ENCODE measurements around the gene MAPKAP1.

DNA sequence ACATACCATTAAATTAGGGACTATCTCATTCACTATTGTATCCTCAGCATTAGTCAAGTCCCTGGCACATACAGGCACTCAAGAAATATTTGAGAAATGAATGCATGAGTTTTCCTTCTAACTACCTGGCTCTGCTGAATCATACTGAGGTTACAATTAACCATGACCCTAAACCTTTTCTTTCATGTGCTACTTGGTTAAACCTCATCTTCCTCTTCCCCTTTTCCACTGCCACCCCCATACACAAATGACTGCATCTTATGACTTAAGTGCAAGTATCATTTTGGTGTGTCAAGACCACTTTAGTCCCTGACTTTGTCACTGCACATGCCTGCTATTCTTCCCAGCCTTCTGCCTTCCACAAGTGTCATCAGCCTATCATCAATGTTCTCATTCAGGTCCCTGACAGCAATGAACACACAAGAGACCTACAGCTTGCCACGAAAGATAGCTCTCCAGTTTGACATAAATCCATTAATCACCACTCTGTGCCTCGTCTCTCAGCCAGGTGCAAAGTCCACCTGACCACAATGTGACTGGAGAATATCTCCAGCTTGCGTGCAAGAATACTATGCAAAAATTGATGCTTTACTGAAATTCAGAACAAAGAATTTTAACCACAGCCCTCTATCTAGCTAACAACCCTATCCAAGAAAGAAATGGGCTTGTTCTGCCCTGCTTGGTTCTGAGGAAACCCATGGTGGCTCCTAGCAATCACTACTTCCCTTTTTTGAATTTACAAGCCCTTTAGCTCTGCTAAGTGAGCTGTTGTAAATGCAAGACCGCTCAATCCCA lies 74.5 kb downstream of the MAPKAP1 start:
- no peak for TF ChIP-seq EZH2 (IDR thresholded peaks at IDR 0.05; ENCODE audit: borderline replicate concordance, low read length)
- TF ChIP-seq, protein P1, sequence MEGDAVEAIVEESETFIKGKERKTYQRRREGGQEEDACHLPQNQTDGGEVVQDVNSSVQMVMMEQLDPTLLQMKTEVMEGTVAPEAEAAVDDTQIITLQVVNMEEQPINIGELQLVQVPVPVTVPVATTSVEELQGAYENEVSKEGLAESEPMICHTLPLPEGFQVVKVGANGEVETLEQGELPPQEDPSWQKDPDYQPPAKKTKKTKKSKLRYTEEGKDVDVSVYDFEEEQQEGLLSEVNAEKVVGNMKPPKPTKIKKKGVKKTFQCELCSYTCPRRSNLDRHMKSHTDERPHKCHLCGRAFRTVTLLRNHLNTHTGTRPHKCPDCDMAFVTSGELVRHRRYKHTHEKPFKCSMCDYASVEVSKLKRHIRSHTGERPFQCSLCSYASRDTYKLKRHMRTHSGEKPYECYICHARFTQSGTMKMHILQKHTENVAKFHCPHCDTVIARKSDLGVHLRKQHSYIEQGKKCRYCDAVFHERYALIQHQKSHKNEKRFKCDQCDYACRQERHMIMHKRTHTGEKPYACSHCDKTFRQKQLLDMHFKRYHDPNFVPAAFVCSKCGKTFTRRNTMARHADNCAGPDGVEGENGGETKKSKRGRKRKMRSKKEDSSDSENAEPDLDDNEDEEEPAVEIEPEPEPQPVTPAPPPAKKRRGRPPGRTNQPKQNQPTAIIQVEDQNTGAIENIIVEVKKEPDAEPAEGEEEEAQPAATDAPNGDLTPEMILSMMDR (conservative IDR thresholded peaks at IDR 0.05 in 1 of 2, IDR thresholded peaks at IDR 0.05 in 1 of 2; ENCODE audit: extremely low read depth in 1 of 2, insufficient read depth in 1 of 2, low read depth in 1 of 2, low read length in 2 of 2) = no peak

All from mammary epithelial cell (primary cell).